Activated naive CD4-positive, alpha-beta T cell treated with anti-CD3 and anti-CD28 coated beads for 36 hours (primary cell): Measurements from ENCODE around the gene IL13RA1. TPM values are rescaled to one million over a fixed set of nuclear protein-coding genes. Genes with fewer than 3 reads are reported as not detected.
A peak's percentile ranks its signal among the peaks of the same experiment; 100 is the strongest.

Source experiments
- CTCF ChIA-PET: fragments of 350-600 bp; sonication (Branson Sonifier 250); formaldehyde crosslinking; loops from one replicate; lab custom pipeline; 2021; ENCODE audit warnings: antibody characterized with exemption; lab: Charles Lee
- DNase-seq: peaks from one replicate; pipeline ENCODE4 v3.0.0-alpha.2; 2020
- H3K27ac Mint-ChIP-seq: one replicate; pipeline ENCODE4 v1.8.0; 2021; ENCODE audit warnings: mild to moderate bottlenecking, mixed read lengths
- H3K27me3 Mint-ChIP-seq: one replicate; pipeline ENCODE4 v1.8.0; 2021; ENCODE audit warnings: low read depth, mixed read lengths
- H3K36me3 Mint-ChIP-seq: one replicate; pipeline ENCODE4 v1.8.0; 2021; ENCODE audit warnings: low read depth, mixed read lengths
- H3K4me1 Mint-ChIP-seq: one replicate; pipeline ENCODE4 v1.8.0; 2021; ENCODE audit warnings: low read depth, mixed read lengths
- H3K4me3 Mint-ChIP-seq: one replicate; pipeline ENCODE4 v1.8.0; 2021; ENCODE audit warnings: mild to moderate bottlenecking, moderate library complexity, mixed read lengths
- H3K9me3 Mint-ChIP-seq: one replicate; pipeline ENCODE4 v1.8.0; 2021; ENCODE audit warnings: mixed read lengths
- intact Hi-C: fragments of 100-400 bp; cut with micrococcal nuclease; formaldehyde crosslinking; loops from one replicate; pipeline ENCODE4 v1.15.1; 2023
- total RNA-seq, 2 experiments: library from RNA; stranded (reverse); gene quantifications; one replicate each; pipeline ENCODE4 v1.2.3, GENCODE V29; 2021

Gene IL13RA1
- total RNA-seq, 2 experiments from 2014 or later: 1.8 to 1.9 TPM

GRCh38 chrX:118763489-118763888 is 36.1 kb downstream of the IL13RA1 start:
- intact Hi-C loops: no loop called here

GRCh38 chrX:118764122-118764521 is 36.7 kb downstream of the IL13RA1 start:
- intact Hi-C loops: no loop called here
- H3K36me3 Mint-ChIP-seq: no peaks in the 10 kb centered on the region
- H3K4me1 Mint-ChIP-seq: no peaks in the 10 kb centered on the region
- CTCF ChIA-PET: interaction anchor here (0.9 kb wide), 1 partner anchor 14 kb away, joined by 4 read pairs; no protein-coding TSS in a partner anchor
- no peak overlapping the region for H3K4me3 Mint-ChIP-seq
- H3K9me3 Mint-ChIP-seq: no peaks in the 10 kb centered on the region
- H3K27ac Mint-ChIP-seq: no peak overlapping the region
- DNase-seq: no peak
- no peaks in the 10 kb centered on the region for H3K27me3 Mint-ChIP-seq

More at GRCh38 chrX:118763489-118763888, 36.1 kb downstream of the IL13RA1 start:
- CTCF ChIA-PET: interaction anchor here (1.0 kb wide), 1 partner anchor 61 kb away, joined by 3 read pairs; no protein-coding TSS in a partner anchor
- H3K9me3 Mint-ChIP-seq: no peaks in the 10 kb centered on the region
- H3K36me3 Mint-ChIP-seq: no peaks in the 10 kb centered on the region
- DNase-seq: no peak
- H3K27ac Mint-ChIP-seq: no peak overlapping the region
- no peaks in the 10 kb centered on the region for H3K4me1 Mint-ChIP-seq
- no peaks in the 10 kb centered on the region for H3K27me3 Mint-ChIP-seq
- no peak overlapping the region for H3K4me3 Mint-ChIP-seq

- intact Hi-C loops: no loop called here
- Mint-ChIP-seq H3K4me1 (no peaks in the 10 kb centered on the region), H3K9me3 (no peaks in the 10 kb centered on the region), H3K27me3 (peaks cover 3% of the 10 kb centered on the region), H3K27ac (no peak overlapping the region), H3K4me3 (no peak overlapping the region), H3K36me3 (no peaks in the 10 kb centered on the region)
- DNase-seq: no peak
- CTCF ChIA-PET: interaction anchor here (0.6 to 0.7 kb wide), 2 partner anchors 60 to 70 kb away, joined by 3 to 5 read pairs; no protein-coding TSS in a partner anchor
Observed at GRCh38 chrX:118770133-118770760, 42.8 kb downstream of the IL13RA1 start.

DNA sequence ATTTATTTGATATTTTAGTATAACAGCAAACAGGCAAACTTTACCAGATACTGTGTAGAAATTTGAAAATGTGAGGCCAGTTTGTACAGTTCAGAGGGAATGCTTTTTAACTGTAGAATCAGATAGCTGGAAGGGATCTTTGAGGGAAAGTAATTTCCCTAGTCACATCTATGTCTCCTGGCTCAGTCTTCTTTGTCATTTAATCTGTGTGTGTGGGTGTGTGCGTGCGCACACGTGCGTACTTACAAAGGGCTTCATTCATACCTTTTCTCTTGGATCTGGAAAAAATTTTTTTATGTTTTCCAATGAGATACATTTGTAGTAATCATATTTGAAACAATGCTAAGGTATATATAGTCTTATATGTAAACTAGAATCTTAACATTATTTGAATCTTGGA is 44.6 kb downstream of the IL13RA1 start:
- no peak overlapping the region for H3K4me3 Mint-ChIP-seq
- no peaks in the 10 kb centered on the region for H3K9me3 Mint-ChIP-seq
- DNase-seq: no peak
- H3K27ac Mint-ChIP-seq: no peak overlapping the region
- intact Hi-C loops: no loop called here
- no peaks in the 10 kb centered on the region for H3K4me1 Mint-ChIP-seq
- peaks cover 6% of the 10 kb centered on the region for H3K27me3 Mint-ChIP-seq
- H3K36me3 Mint-ChIP-seq: no peaks in the 10 kb centered on the region
- CTCF ChIA-PET: no interaction called here

DNA sequence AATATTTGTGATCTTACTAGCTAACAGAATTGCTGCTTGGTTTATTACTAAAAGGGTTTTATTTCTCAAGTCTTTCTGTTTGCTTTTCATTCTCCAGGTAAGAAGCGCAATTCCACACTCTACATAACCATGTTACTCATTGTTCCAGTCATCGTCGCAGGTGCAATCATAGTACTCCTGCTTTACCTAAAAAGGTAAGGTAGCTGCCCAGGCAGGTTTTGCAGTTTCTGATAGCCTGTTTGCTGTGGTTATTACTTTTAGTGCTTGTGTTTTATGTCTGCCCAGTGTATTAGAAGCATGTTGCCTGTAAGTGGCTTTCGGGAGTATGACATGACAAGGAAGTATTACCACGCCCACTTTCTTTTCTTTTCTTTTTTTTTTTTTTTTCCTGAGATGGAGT is 46.4 kb downstream of the IL13RA1 start:
- H3K9me3 Mint-ChIP-seq: no peaks in the 10 kb centered on the region
- H3K27me3 Mint-ChIP-seq: peaks cover 6% of the 10 kb centered on the region
- no peak overlapping the region for H3K27ac Mint-ChIP-seq
- no peaks in the 10 kb centered on the region for H3K4me1 Mint-ChIP-seq
- H3K36me3 Mint-ChIP-seq: no peaks in the 10 kb centered on the region
- CTCF ChIA-PET: interaction anchor here (0.6 kb wide), 1 partner anchor 125 kb away, joined by 3 read pairs; no protein-coding TSS in a partner anchor
- no peak for DNase-seq
- intact Hi-C loops: no loop called here
- no peak overlapping the region for H3K4me3 Mint-ChIP-seq

DNA sequence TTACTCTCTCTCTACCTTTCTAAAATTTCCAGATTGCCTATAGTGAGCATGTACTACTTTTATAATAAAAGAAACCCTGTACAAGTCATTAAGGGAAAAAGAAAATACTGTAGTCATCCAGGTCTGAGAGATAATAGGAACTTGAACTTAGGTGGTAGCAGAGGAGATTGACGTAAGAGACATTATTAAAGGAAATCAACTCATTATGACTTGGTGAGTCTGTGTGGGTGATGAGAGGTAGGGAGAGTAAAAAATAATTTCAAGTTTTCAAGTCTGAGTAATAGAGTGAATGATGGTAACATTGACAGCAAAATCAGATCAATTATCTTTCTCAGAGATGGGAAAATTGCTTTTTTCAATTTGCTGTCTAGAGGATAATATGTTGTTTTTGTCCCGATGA is 52.2 kb downstream of the IL13RA1 start:
- peaks cover 8% of the 10 kb centered on the region for H3K27me3 Mint-ChIP-seq
- no peaks in the 10 kb centered on the region for H3K4me1 Mint-ChIP-seq
- H3K4me3 Mint-ChIP-seq: no peak overlapping the region
- H3K9me3 Mint-ChIP-seq: no peaks in the 10 kb centered on the region
- CTCF ChIA-PET: no interaction called here
- no peak for DNase-seq
- no peaks in the 10 kb centered on the region for H3K36me3 Mint-ChIP-seq
- intact Hi-C loops: no loop called here
- H3K27ac Mint-ChIP-seq: no peak overlapping the region

- no peak overlapping the region for H3K4me3 Mint-ChIP-seq
- no peak overlapping the region for H3K27ac Mint-ChIP-seq
- CTCF ChIA-PET: interaction anchor here (0.5 kb wide), 1 partner anchor 37 kb away, joined by 3 read pairs; no protein-coding TSS in a partner anchor
Observed at GRCh38 chrX:118780509-118780908, 53.1 kb downstream of the IL13RA1 start.

GRCh38 chrX:118780911-118781310 is 53.5 kb downstream of the IL13RA1 start:
- H3K27me3 Mint-ChIP-seq: peaks cover 2% of the 10 kb centered on the region
- no peaks in the 10 kb centered on the region for H3K36me3 Mint-ChIP-seq
- intact Hi-C loops: no loop called here
- H3K4me1 Mint-ChIP-seq: no peaks in the 10 kb centered on the region
- CTCF ChIA-PET: no interaction called here
- no peak overlapping the region for H3K27ac Mint-ChIP-seq
- H3K9me3 Mint-ChIP-seq: no peaks in the 10 kb centered on the region
- H3K4me3 Mint-ChIP-seq: no peak overlapping the region
- no peak for DNase-seq

More at GRCh38 chrX:118780509-118780908, 53.1 kb downstream of the IL13RA1 start:
- Mint-ChIP-seq H3K27me3 (peaks cover 5% of the 10 kb centered on the region), H3K4me1 (no peaks in the 10 kb centered on the region), H3K9me3 (no peaks in the 10 kb centered on the region), H3K36me3 (no peaks in the 10 kb centered on the region)
- DNase-seq: no peak
- intact Hi-C loops: no loop called here

DNA sequence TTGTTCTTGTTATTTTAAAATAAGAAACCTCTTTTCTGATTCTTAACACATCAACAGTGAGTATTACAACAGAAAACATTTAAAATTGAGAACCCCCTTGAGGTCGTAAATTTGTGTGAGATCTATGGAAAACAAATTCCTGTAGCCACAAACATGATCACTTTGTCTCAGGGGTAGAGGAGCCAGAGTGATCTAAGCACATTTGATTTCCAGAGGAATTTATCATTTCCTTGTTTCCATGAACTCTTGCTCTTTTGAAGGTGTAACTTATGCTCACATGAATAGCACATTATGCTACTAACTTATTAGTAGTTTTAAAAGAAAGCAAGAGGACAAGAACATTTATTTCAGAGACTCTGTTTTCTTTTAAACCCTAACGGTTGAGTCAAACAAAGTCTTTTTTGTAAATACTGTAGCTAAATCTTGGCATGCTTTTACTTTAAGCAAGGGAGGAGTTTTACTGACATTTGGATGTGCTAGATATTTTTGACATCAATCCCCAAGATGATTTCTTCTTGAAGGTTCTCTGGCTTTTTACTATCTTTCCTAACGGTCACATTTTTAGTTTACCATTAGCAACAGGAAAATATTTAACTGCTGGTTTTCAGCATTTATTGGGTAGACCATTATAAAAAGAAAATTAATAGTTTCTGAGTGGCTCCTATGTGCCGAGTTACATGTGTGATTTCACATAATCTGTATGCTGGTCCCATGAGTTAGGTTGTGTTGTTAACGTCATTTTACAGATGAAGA is 68.3 kb downstream of the IL13RA1 start:
- no peak for DNase-seq
- intact Hi-C loops: no loop called here
- Mint-ChIP-seq H3K27ac (no peak overlapping the region), H3K4me1 (no peaks in the 10 kb centered on the region), H3K27me3 (peaks cover 2% of the 10 kb centered on the region), H3K9me3 (no peaks in the 10 kb centered on the region), H3K36me3 (no peaks in the 10 kb centered on the region), H3K4me3 (no peak overlapping the region)
- CTCF ChIA-PET: interaction anchor here (0.6 kb wide), 1 partner anchor 415 kb away, joined by 3 read pairs; no protein-coding TSS in a partner anchor

- H3K4me1 Mint-ChIP-seq: no peaks in the 10 kb centered on the region
Observed at GRCh38 chrX:118802857-118803256, 75.5 kb downstream of the IL13RA1 start.

DNA sequence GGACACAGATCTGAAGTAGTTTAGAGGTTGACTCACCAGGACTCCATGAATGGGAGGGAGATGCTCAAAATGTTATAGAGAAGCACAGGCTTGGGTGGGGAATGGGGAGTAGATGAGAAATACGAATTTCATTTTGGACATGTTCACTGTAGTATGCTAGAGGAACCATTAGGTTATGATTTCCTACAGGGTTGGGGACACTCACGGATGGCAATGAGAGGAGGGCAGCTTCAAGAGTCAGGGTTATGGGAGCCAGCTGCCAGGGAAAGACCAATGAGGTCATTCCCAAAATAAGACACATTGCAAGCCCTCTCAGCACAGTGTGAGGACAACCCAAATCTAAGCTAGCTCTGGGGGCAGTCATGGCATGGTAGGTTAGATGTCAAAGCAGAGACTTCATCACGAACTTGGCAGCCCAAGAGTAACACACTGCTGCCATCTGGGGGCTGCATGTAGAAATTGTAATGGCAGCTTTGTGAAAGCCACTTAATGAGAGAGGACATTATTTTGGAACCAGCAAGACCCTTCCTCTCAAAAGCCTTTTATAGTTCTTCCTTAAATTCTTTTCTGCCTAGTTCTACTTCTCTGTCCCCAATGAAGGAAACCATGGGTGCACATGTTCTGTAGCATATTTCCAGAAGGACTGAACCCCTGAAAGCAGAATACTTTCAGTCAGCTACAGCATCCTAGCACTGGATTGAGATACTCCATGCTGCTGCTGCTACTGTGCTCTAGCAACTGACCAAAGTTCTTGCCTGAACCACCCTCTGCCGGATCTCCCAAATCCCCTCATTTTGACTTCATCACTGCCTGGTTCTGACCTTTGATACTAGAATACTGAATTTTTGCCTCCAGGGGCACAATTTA is 80.0 kb downstream of the IL13RA1 start:
- DNase-seq: peak; percentile 56
- CTCF ChIA-PET: interaction anchor here (1.2 to 1.9 kb wide), 4 partner anchors 46 to 348 kb away, joined by 3 to 7 read pairs (median 6); no protein-coding TSS in a partner anchor

More at GRCh38 chrX:118802857-118803256, 75.5 kb downstream of the IL13RA1 start:
- Mint-ChIP-seq H3K9me3 (no peaks in the 10 kb centered on the region), H3K4me3 (no peak overlapping the region), H3K36me3 (no peaks in the 10 kb centered on the region), H3K27ac (no peak overlapping the region), H3K27me3 (peaks cover 6% of the 10 kb centered on the region)
- no peak for DNase-seq
- intact Hi-C loops: no loop called here
- CTCF ChIA-PET: interaction anchor here (1.2 kb wide), 1 partner anchor 179 kb away, joined by 6 read pairs; no protein-coding TSS in a partner anchor

More for the DNA sequence above, 80.0 kb downstream of the IL13RA1 start:
- H3K27ac Mint-ChIP-seq: no peak overlapping the region
- H3K36me3 Mint-ChIP-seq: no peaks in the 10 kb centered on the region
- H3K27me3 Mint-ChIP-seq: peaks cover 6% of the 10 kb centered on the region
- H3K4me3 Mint-ChIP-seq: no peak overlapping the region
- H3K4me1 Mint-ChIP-seq: no peaks in the 10 kb centered on the region
- intact Hi-C loops: loop anchor here (1.0 kb wide), 5 partner anchors 45 to 348 kb away; no protein-coding TSS in a partner anchor
- H3K9me3 Mint-ChIP-seq: no peaks in the 10 kb centered on the region
